Neural crest cell (in vitro differentiated cells): ENCODE data around the gene BCL7B. TPM values are rescaled to one million over a fixed set of nuclear protein-coding genes. Genes with fewer than 3 reads are reported as not detected.
"Not testable (repeated sequence)": the region's sequence is repeated elsewhere in the genome, so short reads cannot be mapped to it uniquely, and the experiment has no call there.

Experiments
- DNase-seq: peaks from one replicate; pipeline ENCODE4 v3.0.0; 2021; ENCODE audit warnings: low read depth, mixed read lengths, low spot score
- H3K27ac Mint-ChIP-seq: one replicate; pipeline ENCODE4 v1.8.0; 2021; ENCODE audit warnings: mild to moderate bottlenecking, mixed read lengths; ENCODE audit not compliant: unreplicated experiment
- H3K27me3 Mint-ChIP-seq: 2 replicates; pipeline ENCODE4 v1.8.0; 2021; ENCODE audit warnings: low read depth, mild to moderate bottlenecking, mixed read lengths
- H3K36me3 Mint-ChIP-seq: 2 replicates; pipeline ENCODE4 v1.8.0; 2021; ENCODE audit warnings: low read depth, mild to moderate bottlenecking, mixed read lengths
- H3K4me1 Mint-ChIP-seq: 2 replicates; pipeline ENCODE4 v1.8.0; 2021; ENCODE audit warnings: mixed read lengths
- H3K4me3 Mint-ChIP-seq: one replicate; pipeline ENCODE4 v1.8.0; 2021; ENCODE audit warnings: mild to moderate bottlenecking, mixed read lengths
- H3K9me3 Mint-ChIP-seq: 2 replicates; pipeline ENCODE4 v1.8.0; 2021; ENCODE audit warnings: mixed read lengths
- total RNA-seq: library from RNA; stranded (reverse); gene quantifications from 2 replicates; pipeline ENCODE4 v1.2.1, GENCODE V29; 2021
- TF ChIP-seq, protein P1 (sequence below): fragments of 200-600 bp; sonication (generic); conservative IDR thresholded peaks from 2 replicates; pipeline ENCODE4 v1.5.0; 2021; ENCODE audit warnings: antibody characterized with exemption, mild to moderate bottlenecking

Gene BCL7B
- total RNA-seq, 1 donor from 2014 or later: 51.6 TPM

DNA sequence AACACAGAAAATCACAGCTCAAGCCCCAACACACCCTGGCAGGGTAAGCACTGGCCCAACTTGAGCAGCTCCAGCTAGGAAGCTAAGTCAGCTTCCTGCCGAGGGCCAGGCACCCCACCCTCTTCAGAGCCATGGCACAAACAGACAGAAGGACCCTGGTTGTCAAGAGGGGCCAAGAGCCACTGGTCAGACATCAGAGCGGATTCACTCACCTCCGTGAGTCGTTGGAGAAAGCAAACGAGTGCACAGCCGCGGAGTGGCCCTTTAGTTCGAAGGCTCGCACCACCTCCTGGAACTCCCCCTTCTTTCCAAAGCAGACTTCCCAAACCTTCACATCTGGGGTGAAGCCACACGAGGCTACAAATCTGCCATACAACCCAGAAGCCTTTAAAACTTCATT is 13.5 kb upstream of the BCL7B start:
- peaks cover 14% of the 10 kb centered on the region for H3K36me3 Mint-ChIP-seq
- DNase-seq: no peak
- peaks cover 3% of the 10 kb centered on the region for H3K27me3 Mint-ChIP-seq
- no peaks in the 10 kb centered on the region for H3K4me1 Mint-ChIP-seq
- no peak overlapping the region for H3K4me3 Mint-ChIP-seq
- no peak overlapping the region for H3K27ac Mint-ChIP-seq
- TF ChIP-seq, protein P1, sequence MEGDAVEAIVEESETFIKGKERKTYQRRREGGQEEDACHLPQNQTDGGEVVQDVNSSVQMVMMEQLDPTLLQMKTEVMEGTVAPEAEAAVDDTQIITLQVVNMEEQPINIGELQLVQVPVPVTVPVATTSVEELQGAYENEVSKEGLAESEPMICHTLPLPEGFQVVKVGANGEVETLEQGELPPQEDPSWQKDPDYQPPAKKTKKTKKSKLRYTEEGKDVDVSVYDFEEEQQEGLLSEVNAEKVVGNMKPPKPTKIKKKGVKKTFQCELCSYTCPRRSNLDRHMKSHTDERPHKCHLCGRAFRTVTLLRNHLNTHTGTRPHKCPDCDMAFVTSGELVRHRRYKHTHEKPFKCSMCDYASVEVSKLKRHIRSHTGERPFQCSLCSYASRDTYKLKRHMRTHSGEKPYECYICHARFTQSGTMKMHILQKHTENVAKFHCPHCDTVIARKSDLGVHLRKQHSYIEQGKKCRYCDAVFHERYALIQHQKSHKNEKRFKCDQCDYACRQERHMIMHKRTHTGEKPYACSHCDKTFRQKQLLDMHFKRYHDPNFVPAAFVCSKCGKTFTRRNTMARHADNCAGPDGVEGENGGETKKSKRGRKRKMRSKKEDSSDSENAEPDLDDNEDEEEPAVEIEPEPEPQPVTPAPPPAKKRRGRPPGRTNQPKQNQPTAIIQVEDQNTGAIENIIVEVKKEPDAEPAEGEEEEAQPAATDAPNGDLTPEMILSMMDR: no peak
- H3K9me3 Mint-ChIP-seq: no peaks in the 10 kb centered on the region

DNA sequence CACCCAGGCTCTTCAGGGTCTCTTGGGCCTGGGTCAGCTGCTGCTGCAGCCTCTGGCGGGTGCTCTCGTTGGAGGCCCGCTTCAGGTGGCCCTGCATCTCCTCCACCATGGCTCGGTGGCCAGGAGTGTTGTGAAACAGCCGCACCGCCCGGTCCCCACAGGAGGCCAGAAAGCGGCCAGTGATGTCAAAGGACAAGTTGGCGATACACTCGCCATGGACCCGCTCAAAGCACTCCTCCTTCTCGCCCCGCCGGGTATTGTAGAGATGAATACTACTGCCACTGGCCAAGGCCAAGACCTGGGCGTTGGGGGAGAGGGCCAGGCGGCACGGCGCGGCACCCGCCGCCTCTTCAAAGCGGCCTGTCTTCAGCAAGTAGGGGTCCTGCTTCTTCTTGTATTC is 13.0 kb upstream of the BCL7B start:
- TF ChIP-seq, protein P1: no peak
- Mint-ChIP-seq H3K4me1 (no peaks in the 10 kb centered on the region), H3K27me3 (peaks cover 8% of the 10 kb centered on the region), H3K9me3 (no peaks in the 10 kb centered on the region), H3K27ac (no peak overlapping the region), H3K4me3 (no peak overlapping the region), H3K36me3 (peaks cover 14% of the 10 kb centered on the region)
- no peak for DNase-seq

DNA sequence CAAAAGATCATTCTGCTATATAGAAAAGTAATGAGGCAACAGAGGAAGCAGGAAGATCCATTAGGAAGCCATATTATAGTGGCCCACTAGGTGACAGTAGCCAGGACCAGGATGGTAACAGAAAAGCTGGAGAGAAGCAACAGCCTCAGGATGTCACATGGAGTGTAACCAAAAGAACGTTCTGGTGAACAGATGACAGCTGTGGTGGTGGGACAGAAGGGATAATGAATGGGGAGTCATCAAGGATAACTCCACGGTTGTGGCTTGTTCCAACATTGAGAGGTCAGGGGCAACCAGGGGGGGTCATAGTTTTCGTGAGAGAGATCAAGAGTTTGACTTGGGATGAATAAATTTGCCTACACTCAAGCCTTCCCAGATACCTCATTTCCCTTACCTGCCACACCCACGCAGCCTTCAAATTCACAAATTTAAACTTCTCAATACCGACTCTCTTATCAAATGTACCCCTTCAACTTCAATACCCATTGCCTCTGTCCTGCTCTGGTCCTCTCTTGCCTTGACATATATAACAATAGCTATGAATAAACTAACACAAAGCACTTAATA is 11.6 kb upstream of the BCL7B start:
- H3K4me3 Mint-ChIP-seq: no peak overlapping the region
- TF ChIP-seq, protein P1: no peak
- H3K36me3 Mint-ChIP-seq: peaks cover 12% of the 10 kb centered on the region
- no peak overlapping the region for H3K27ac Mint-ChIP-seq
- peaks cover 18% of the 10 kb centered on the region for H3K27me3 Mint-ChIP-seq
- H3K9me3 Mint-ChIP-seq: no peaks in the 10 kb centered on the region
- no peaks in the 10 kb centered on the region for H3K4me1 Mint-ChIP-seq
- no peak for DNase-seq

DNA sequence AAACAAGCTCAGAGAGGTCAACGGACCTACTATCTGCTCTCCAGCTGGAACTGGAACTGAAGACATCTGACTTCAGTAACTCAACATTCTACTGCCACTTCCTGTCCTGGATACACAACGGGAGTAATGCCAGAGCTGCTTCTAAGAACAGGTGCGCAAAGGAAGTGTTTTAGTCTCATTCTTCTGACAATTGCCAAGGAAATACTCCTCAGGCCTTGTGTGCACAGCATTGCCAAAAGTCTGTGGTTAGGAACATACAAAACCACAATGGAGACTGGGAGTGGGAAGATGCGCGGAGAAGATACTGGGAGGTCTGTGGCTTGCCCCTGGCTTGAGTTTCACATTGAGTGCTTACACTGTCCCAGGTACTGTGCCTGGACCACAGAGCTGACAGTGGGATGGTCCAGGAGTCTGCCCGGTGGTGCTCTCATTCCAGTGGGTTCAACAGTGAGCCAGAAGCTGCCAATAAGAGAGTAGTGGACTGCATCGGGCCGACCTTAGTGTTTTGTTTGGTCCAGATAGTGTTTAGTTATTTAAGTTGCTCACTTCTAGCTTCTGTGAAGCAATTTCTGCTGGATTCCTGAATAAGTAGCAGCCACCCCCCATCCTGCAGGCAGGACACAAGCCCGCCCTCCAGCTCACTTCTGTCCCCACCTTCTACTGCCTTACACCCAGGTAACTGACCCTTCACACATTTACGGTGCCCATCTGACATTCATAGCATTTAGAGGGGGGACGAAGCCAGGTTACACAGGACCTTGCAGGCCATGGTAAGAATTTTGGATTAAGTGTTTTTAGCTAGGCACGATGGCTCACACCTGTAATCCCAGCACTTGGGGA is 10.6 kb upstream of the BCL7B start:
- TF ChIP-seq, protein P1: no peak
- Mint-ChIP-seq H3K9me3 (no peaks in the 10 kb centered on the region), H3K27me3 (peaks cover 18% of the 10 kb centered on the region), H3K27ac (no peak overlapping the region), H3K4me3 (no peak overlapping the region), H3K4me1 (no peaks in the 10 kb centered on the region), H3K36me3 (peaks cover 12% of the 10 kb centered on the region)
- no peak for DNase-seq

DNA sequence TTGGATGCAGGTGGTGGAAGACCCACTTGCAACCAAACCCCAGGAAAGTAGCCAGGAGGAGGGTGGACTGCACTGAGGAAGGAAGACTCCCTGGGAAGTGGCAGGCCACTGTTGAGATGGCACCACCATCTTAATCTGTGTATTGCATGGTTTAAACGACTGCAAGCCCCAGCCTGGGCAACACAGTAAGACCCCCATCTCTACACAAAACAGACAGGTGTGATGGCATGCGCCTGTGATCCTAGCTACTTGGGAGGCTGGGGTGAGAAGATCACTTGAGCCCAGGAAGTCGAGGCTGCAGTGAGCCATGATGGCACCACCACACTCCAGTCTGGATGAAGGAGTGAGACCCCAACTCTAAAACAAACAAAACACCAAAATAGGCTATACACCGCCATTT is 9.7 kb upstream of the BCL7B start:
- no peak for DNase-seq
- H3K36me3 Mint-ChIP-seq: peaks cover 8% of the 10 kb centered on the region
- no peak overlapping the region for H3K4me3 Mint-ChIP-seq
- no peak overlapping the region for H3K27ac Mint-ChIP-seq
- TF ChIP-seq, protein P1: no peak
- H3K4me1 Mint-ChIP-seq: no peaks in the 10 kb centered on the region
- no peaks in the 10 kb centered on the region for H3K9me3 Mint-ChIP-seq
- peaks cover 22% of the 10 kb centered on the region for H3K27me3 Mint-ChIP-seq

DNA sequence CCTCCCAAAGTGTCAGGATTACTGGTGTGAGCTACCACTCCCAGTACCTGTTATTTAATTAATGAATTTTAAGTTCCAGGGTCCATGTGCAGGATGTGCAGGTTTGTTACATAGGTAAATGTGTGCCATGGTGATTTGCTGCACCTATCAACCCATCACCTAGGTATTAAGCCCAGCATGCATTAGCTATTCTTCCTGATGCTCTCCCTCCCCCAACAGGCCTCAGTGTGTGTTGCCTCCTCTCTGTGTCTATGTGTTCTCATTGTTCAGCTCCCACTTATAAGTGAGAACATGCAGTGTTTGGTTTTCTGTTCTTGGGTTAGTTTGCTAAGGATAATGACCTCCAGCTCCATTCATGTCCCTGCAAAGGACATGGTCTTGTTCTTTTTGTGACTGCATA is 8.9 kb upstream of the BCL7B start:
- not testable (repeated sequence) for H3K36me3 Mint-ChIP-seq
- peak overlapping the region; percentile 10 for H3K27ac Mint-ChIP-seq

More for the DNA sequence above, 8.9 kb upstream of the BCL7B start:
- not testable (repeated sequence) for H3K4me1 Mint-ChIP-seq, H3K4me3 Mint-ChIP-seq, H3K9me3 Mint-ChIP-seq, DNase-seq
- H3K27me3 Mint-ChIP-seq: peaks cover 26% of the 10 kb centered on the region
